GM12801 (cell line): ENCODE results near the gene C20orf144.

ENCODE experiments used
- CTCF ChIP-seq: IDR thresholded peaks from one replicate; pipeline ENCODE4 v1.5.1; 2011; ENCODE audit warnings: control low read depth; ENCODE audit not compliant: insufficient read length; ENCODE audit errors: extremely low read depth

The C20orf144 gene

DNA sequence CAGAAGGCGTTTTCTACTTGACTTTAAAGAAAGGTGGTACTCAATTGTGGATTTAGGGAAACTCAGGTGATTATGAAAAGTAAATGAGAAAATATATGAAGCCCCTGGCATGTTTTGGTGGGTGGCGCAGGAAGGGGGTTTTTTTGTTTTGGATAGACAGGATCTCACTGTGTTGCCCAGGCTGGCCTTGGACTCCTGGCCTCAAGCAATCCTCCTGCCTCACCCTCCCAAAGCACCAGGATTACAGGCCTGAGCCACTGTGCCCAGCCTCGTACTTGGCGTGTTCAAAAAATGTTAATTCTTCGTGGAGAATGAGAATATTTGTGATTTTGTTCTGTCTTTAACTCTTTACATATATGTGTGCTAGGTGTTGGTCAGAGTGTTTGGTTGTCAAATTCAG is 32.1 kb upstream of the C20orf144 start:
- no peak for TF ChIP-seq CTCF

DNA sequence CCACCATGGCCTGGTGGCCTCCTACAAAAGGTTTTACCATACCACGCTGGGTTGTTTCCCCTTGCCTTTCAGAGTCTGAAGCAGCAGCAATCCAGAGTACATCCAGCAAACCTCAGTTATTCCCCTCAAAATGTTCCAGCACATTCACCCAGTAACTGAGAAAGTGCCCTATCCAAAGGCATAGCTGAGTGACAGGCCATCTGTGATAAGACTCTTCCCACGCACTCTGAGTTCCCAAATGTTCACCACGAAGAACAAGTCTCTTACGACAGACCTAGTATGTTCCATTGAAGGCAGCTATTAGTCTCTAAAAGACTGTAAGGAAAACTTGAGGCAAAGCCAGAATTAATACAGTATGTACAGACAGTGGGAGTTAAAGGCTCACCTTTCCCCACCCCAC is 31.6 kb upstream of the C20orf144 start:
- no peak for TF ChIP-seq CTCF

- TF ChIP-seq CTCF: no peak
These were observed 26.8 kb upstream of the C20orf144 start for GRCh38 chr20:33635341-33635740.

DNA sequence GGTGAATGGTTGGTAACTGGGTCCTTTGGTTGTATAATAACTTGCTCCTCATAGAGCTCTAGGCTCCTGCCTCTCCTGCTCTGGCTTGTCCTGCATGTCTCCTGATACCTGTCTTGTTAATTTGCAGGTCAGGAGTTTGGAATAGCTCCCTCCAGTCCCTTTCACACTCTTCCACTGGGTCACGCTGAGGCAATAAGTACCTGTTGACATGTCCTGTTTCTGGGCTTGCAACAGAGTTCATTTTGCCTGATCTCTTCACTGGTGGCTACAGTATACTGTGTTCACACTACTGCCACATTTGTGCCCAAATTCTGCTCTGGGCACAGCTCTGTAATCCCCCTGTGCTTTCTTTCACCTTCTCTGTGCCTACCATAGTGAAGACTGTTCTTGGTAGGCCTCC is 25.4 kb upstream of the C20orf144 start:
- no peak for TF ChIP-seq CTCF

DNA sequence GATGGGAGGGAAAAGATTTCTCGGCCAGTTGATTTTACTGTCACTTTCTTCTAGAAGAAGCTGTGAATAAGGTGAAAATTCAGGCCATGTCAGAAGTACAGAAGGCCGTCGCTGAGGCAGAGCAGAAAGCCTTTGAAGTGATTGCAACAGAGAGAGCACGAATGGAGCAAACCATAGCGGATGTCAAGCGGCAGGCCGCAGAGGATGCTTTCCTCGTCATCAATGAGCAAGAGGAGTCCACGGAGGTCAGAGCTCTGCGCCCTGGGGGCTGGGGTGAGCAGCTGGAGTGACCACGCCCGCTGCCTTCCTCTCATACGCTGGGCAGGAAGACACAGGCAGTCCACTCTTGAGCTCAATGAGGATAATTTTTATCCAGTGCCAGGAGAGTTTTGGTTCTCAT is 21.8 kb upstream of the C20orf144 start:
- no peak for TF ChIP-seq CTCF

GRCh38 chr20:33644313-33645071 is 17.6 kb upstream of the C20orf144 start:
- no peak for TF ChIP-seq CTCF

GRCh38 chr20:33645072-33645358 is 17.1 kb upstream of the C20orf144 start:
- no peak for TF ChIP-seq CTCF
